GOT3 (cell line): ENCODE results near the gene SPDEF.

Experiments
- DNase-seq: peaks from one replicate; lab custom pipeline; 2025; ENCODE audit warnings: mixed read lengths; lab: John Stamatoyannopoulos, UW

SPDEF gene

GRCh38 chr6:34514593-34515472 lies 41.3 kb downstream of the SPDEF start:
- DNase-seq, result no peak

GRCh38 chr6:34514112-34514511 lies 42.0 kb downstream of the SPDEF start:
- no peak for DNase-seq

- DNase-seq, result no peak
These were observed 42.5 kb downstream of the SPDEF start for GRCh38 chr6:34513646-34514045.

- no peak for DNase-seq
These were observed 43.4 kb downstream of the SPDEF start for GRCh38 chr6:34512738-34513115.

- no peak for DNase-seq
These were observed 44.0 kb downstream of the SPDEF start for GRCh38 chr6:34511915-34512737.

- no peak for DNase-seq
These were observed 44.8 kb downstream of the SPDEF start for GRCh38 chr6:34511214-34511914.

- no peak for DNase-seq
These were observed 45.8 kb downstream of the SPDEF start for GRCh38 chr6:34510299-34510698.

- no peak for DNase-seq
These were observed 46.3 kb downstream of the SPDEF start for GRCh38 chr6:34509782-34510181.

- no peak for DNase-seq
These were observed 47.7 kb downstream of the SPDEF start for GRCh38 chr6:34508425-34508824.

GRCh38 chr6:34506718-34507117 lies 49.4 kb downstream of the SPDEF start:
- DNase-seq, result no peak

- DNase-seq, result no peak
These were observed 58.7 kb downstream of the SPDEF start for GRCh38 chr6:34497411-34497810.

- DNase-seq, result no peak
These were observed 59.9 kb downstream of the SPDEF start for GRCh38 chr6:34496103-34496685.

GRCh38 chr6:34494973-34495372 lies 61.2 kb downstream of the SPDEF start:
- DNase-seq, result no peak

GRCh38 chr6:34493344-34493743 lies 62.8 kb downstream of the SPDEF start:
- no peak for DNase-seq

GRCh38 chr6:34491091-34491430 lies 65.1 kb downstream of the SPDEF start:
- DNase-seq, result no peak

GRCh38 chr6:34490390-34491090 lies 65.6 kb downstream of the SPDEF start:
- DNase-seq, result no peak

- DNase-seq, result no peak
These were observed 66.8 kb downstream of the SPDEF start for GRCh38 chr6:34489207-34489805.
